UCSD-AML1 (cell line): ENCODE measurements around the gene DIP2C.
"Not testable (repeated sequence)": the region's sequence is repeated elsewhere in the genome, so short reads cannot be mapped to it uniquely, and the experiment has no call there.

ENCODE experiments used
- DNase-seq: peaks from one replicate; lab custom pipeline; 2025; ENCODE audit not compliant: unreplicated experiment; lab: John Stamatoyannopoulos, UW

Gene DIP2C

GRCh38 chr10:265816-266588 is 423.5 kb downstream of the DIP2C start:
- not testable (repeated sequence) for DNase-seq

GRCh38 chr10:265074-265440 is 424.4 kb downstream of the DIP2C start:
- DNase-seq, result not testable (repeated sequence)

- not testable (repeated sequence) for DNase-seq
These were observed 425.1 kb downstream of the DIP2C start for GRCh38 chr10:264160-265073.

- DNase-seq, result peak; percentile 22
These were observed 428.5 kb downstream of the DIP2C start for GRCh38 chr10:260819-261429.

- DNase-seq, result no peak
These were observed 437.4 kb downstream of the DIP2C start for GRCh38 chr10:251982-252582.

GRCh38 chr10:248307-248706 is 441.2 kb downstream of the DIP2C start:
- no peak for DNase-seq

- DNase-seq, result no peak
These were observed 442.0 kb downstream of the DIP2C start for GRCh38 chr10:247480-247879.

GRCh38 chr10:246431-246830 is 443.0 kb downstream of the DIP2C start:
- no peak for DNase-seq

GRCh38 chr10:244227-244626 is 445.2 kb downstream of the DIP2C start:
- no peak for DNase-seq

- no peak for DNase-seq
These were observed 447.4 kb downstream of the DIP2C start for GRCh38 chr10:241966-242643.

GRCh38 chr10:241451-241850 is 448.0 kb downstream of the DIP2C start:
- no peak for DNase-seq

GRCh38 chr10:239109-239508 is 450.4 kb downstream of the DIP2C start:
- DNase-seq, result no peak

GRCh38 chr10:235915-236314 is 453.6 kb downstream of the DIP2C start:
- DNase-seq, result no peak

GRCh38 chr10:234708-235406 is 454.6 kb downstream of the DIP2C start:
- no peak for DNase-seq

GRCh38 chr10:232878-233277 is 456.6 kb downstream of the DIP2C start:
- DNase-seq, result no peak

- DNase-seq, result no peak
These were observed 457.4 kb downstream of the DIP2C start for GRCh38 chr10:232061-232460.

GRCh38 chr10:230758-231157 is 458.7 kb downstream of the DIP2C start:
- no peak for DNase-seq

- no peak for DNase-seq
These were observed 461.1 kb downstream of the DIP2C start for GRCh38 chr10:228366-228765.

GRCh38 chr10:227014-227413 is 462.5 kb downstream of the DIP2C start:
- no peak for DNase-seq

- DNase-seq, result no peak
These were observed 463.4 kb downstream of the DIP2C start for GRCh38 chr10:226018-226417.
